Heart left ventricle (tissue), 16 donors: ENCODE results near the gene GYPA. TPM values are rescaled to one million over a fixed set of nuclear protein-coding genes. Genes with fewer than 3 reads are reported as not detected.
A peak's percentile ranks its signal among the peaks of the same experiment; 100 is the strongest.
"Not testable (repeated sequence)": the region's sequence is repeated elsewhere in the genome, so short reads cannot be mapped to it uniquely, and the experiment has no call there.

Experiments used
- ATAC-seq, 4 donors: fragments of 200-7000 bp; cut with Tn5 transposase; one replicate each; pipeline ENCODE4 v1.9.1; 2020 to 2022; ENCODE audit warnings: moderate library complexity in 4 of 4, mild to moderate bottlenecking in 3 of 4, moderate number of reproducible peaks in 1 of 4
- DNase-seq, 5 donors: peaks; one replicate each; pipeline ENCODE4 v3.0.0-alpha.2; 2020
- H3K27ac ChIP-seq, 12 donors: fragments of 200-600 bp; sonication (generic) in 4 of 12; one replicate each; pipeline versions ENCODE4 v1.5.0 to v1.8.0; 2016 to 2022; ENCODE audit warnings: mild to moderate bottlenecking in 2 of 12
- H3K27me3 ChIP-seq, 9 donors: fragments of 200-600 bp; sonication (generic) in 2 of 9; one replicate each; pipeline versions ENCODE4 v1.5.1 to v1.8.0; 2016 to 2022; ENCODE audit warnings: mild to moderate bottlenecking in 3 of 9
- H3K36me3 ChIP-seq, 9 donors: fragments of 200-600 bp; sonication (generic) in 2 of 9; one replicate each; pipeline versions ENCODE4 v1.5.0 to v1.8.0; 2018 to 2022; ENCODE audit warnings: mild to moderate bottlenecking in 2 of 9
- H3K4me1 ChIP-seq, 12 donors: fragments of 200-600 bp; sonication (generic) in 4 of 12; one replicate each; pipeline versions ENCODE4 v1.5.0 to v1.8.0; 2016 to 2022; ENCODE audit warnings: mild to moderate bottlenecking in 3 of 12
- H3K4me3 ChIP-seq, 12 donors: fragments of 200-600 bp; sonication (generic) in 4 of 12; one replicate each; pipeline versions ENCODE4 v1.5.0 to v1.8.0; 2017 to 2022; ENCODE audit warnings: mild to moderate bottlenecking in 9 of 12, moderate library complexity in 4 of 12
- H3K9me3 ChIP-seq, 12 donors: fragments of 200-600 bp; sonication (generic) in 4 of 12; one replicate each; pipeline versions ENCODE4 v1.5.0 to v1.8.0; 2016 to 2022; ENCODE audit warnings: mild to moderate bottlenecking in 1 of 12
- CTCF ChIP-seq, 12 donors: fragments of 200-600 bp; sonication (generic) in 4 of 12; IDR thresholded peaks; one replicate each; pipeline versions ENCODE4 v1.5.0 to v1.8.0; 2018 to 2022; ENCODE audit warnings: antibody characterized with exemption in 12 of 12, mild to moderate bottlenecking in 5 of 12
- POLR2A ChIP-seq, 2 donors: fragments of 450-650 bp; IDR thresholded peaks; one replicate each; pipeline ENCODE4 v1.6.1; 2017; ENCODE audit warnings: antibody characterized with exemption in 2 of 2, mild to moderate bottlenecking in 2 of 2, moderate library complexity in 2 of 2
- WGBS, 4 donors: extraction: QIAGEN DNeasy Blood & Tissue Kit in 2 of 4; methylation state at CpG; one replicate each; pipeline versions ENCODE4 v1.1.5 to v1.1.7; 2013 to 2018; 5-methylcytosine and 5-hydroxymethylcytosine counted together
- intact Hi-C, 10 donors: fragments of 100-400 bp; cut with DNase I; formaldehyde crosslinking; loops; one replicate each; pipeline versions ENCODE4 v1.11.1 to v1.14.2; 2022
- polyA plus RNA-seq, 2 donors: library from polyadenylated mRNA; stranded (reverse); fragments of 200-250 nt; gene quantifications; one replicate each; pipeline ENCODE4 v1.2.3, GENCODE V29; 2013
- total RNA-seq, 9 donors: library from RNA; depleted of rRNA in 2 of 9; stranded (reverse); fragments of >200 nt in 2 of 9; fragmentation: NEBNext Ultra II Directional in 3 of 9; extraction: Animal tissue kit (Norgen Biotek cat#: 25700) in 3 of 9; gene quantifications; one replicate each; pipeline versions ENCODE4 v1.1.0 to v1.2.4, GENCODE V29; 2016 to 2023
- donor health status: ischemic (EF 13 %, LVEDD 7.1; RV severe dilation, severe dysfunction).
- donor health status: healthy with polysubstance abuse.
- donor health status: DM: no; HTN: yes; CAD: no.
- donor health status: DM: no; HTN: no; CAD: no.
- donor health status: ischemic (EF 25% LVEDD 6.9; RV normal size, moderate dysfunction).
- donor health status: ischemic (EF 25% LVEDD 5.7; RV mildly dilated, moderate dysfunction).
- donor health status: healthy.
- donor health status: DM: yes; HTN: yes; CAD: no.
- donor health status: ischemic (EF 35%, LVEDD 5.7; RV mildly dilated, moderate dysfunction).
- donor health status: nonischemic (EF 11% LVEDD 7.7; RV severe dilation, severe dysfunction).
- donor health status: DM: yes; HTN: yes; CAD: no.
- donor health status: PGD.
- donor health status: ischemic (EF 29% LVEDD 5.4; RV normal size, mild dysfunction).
- donor health status: nonischemic (EF 23%, LVEDD 6.1; RV moderate dilation, normal function).

Gene GYPA
- total and polyA plus RNA-seq, 11 donors, result not detected

GRCh38 chr4:144128709-144129320 is 11.7 kb downstream of the GYPA start:
- not testable (repeated sequence) for H3K27me3 ChIP-seq, H3K4me1 ChIP-seq, DNase-seq, ATAC-seq, H3K36me3 ChIP-seq, H3K4me3 ChIP-seq, H3K9me3 ChIP-seq, H3K27ac ChIP-seq
- 44 to 58% (median 46%) methylated on average over 2 to 5 of the region's 5 CpGs for WGBS, 4 donors
- intact Hi-C loops, result loop anchor here in 1 of 10 donors (10.0 kb wide), 1 partner anchor 244 kb away; no protein-coding TSS in a partner anchor

GRCh38 chr4:144125109-144125508 is 15.4 kb downstream of the GYPA start:
- ATAC-seq, result not testable (repeated sequence)

GRCh38 chr4:144123982-144124635 is 16.4 kb downstream of the GYPA start:
- DNase-seq, H3K27ac ChIP-seq, ATAC-seq, H3K4me3 ChIP-seq, H3K9me3 ChIP-seq, H3K4me1 ChIP-seq, H3K36me3 ChIP-seq, H3K27me3 ChIP-seq: not testable (repeated sequence)
- intact Hi-C loops, result loop anchor here in 1 of 10 donors (10.0 kb wide), 1 partner anchor 239 kb away; no protein-coding TSS in a partner anchor
- TF ChIP-seq CTCF (IDR thresholded peaks at IDR 0.05), result peak in 1 of 12 donors; percentile 7
- 70 to 77% (median 71%) methylated on average over 4 of the region's 4 CpGs for WGBS, 4 donors

More at GRCh38 chr4:144125109-144125508, 15.4 kb downstream of the GYPA start:
- H3K9me3 ChIP-seq, H3K27me3 ChIP-seq, H3K27ac ChIP-seq, H3K4me3 ChIP-seq, H3K4me1 ChIP-seq, DNase-seq, H3K36me3 ChIP-seq: not testable (repeated sequence)
- WGBS, 4 donors, result 28 to 40% (median 34%) methylated on average over 1 of the region's 2 CpGs
- intact Hi-C loops, result loop anchor here in 1 of 10 donors (10.0 kb wide), 1 partner anchor 240 kb away; no protein-coding TSS in a partner anchor

GRCh38 chr4:144123269-144123668 is 17.2 kb downstream of the GYPA start:
- ATAC-seq, H3K27me3 ChIP-seq, H3K4me3 ChIP-seq, H3K27ac ChIP-seq, H3K9me3 ChIP-seq, H3K4me1 ChIP-seq, H3K36me3 ChIP-seq, DNase-seq: not testable (repeated sequence)
- intact Hi-C loops, result loop anchor here in 1 of 10 donors (10.0 kb wide), 1 partner anchor 238 kb away; no protein-coding TSS in a partner anchor
- 59 to 78% (median 73%) methylated on average over 3 of the region's 3 CpGs for WGBS, 4 donors

- H3K27ac ChIP-seq, H3K4me1 ChIP-seq, DNase-seq, ATAC-seq, H3K36me3 ChIP-seq, H3K27me3 ChIP-seq, H3K4me3 ChIP-seq, H3K9me3 ChIP-seq: not testable (repeated sequence)
- WGBS, 4 donors, result 60 to 69% (median 65%) methylated on average over 5 of the region's 5 CpGs
- intact Hi-C loops, result loop anchor here in 1 of 10 donors (10.0 kb wide), 1 partner anchor 235 kb away; no protein-coding TSS in a partner anchor
These were observed 20.8 kb downstream of the GYPA start for GRCh38 chr4:144119752-144120151.

- ATAC-seq (no peak), DNase-seq (no peak)
- intact Hi-C loops, result no loop called here
- no peak overlapping the region for H3K27ac ChIP-seq
- WGBS, 4 donors, result 54 to 61% (median 58%) methylated on average over 4 of the region's 4 CpGs
- H3K27me3 ChIP-seq, result no peaks in the 10 kb centered on the region
- no peak overlapping the region for H3K4me3 ChIP-seq
- no peaks in the 10 kb centered on the region for H3K9me3 ChIP-seq
- no peaks in the 10 kb centered on the region for H3K36me3 ChIP-seq
- no peaks in the 10 kb centered on the region for H3K4me1 ChIP-seq
- TF ChIP-seq POLR2A (IDR thresholded peaks at IDR 0.05), result no peak
- no peak for TF ChIP-seq CTCF (IDR thresholded peaks at IDR 0.05)
These were observed 25.0 kb downstream of the GYPA start for GRCh38 chr4:144115519-144115918.
